Measurements from ENCODE around the gene TMOD4. TPM values are rescaled to one million over a fixed set of nuclear protein-coding genes. Genes with fewer than 3 reads are reported as not detected.
"Not testable (repeated sequence)": the region's sequence is repeated elsewhere in the genome, so short reads cannot be mapped to it uniquely, and the experiment has no call there.

The TMOD4 gene
- total and polyA plus RNA-seq, 2 experiments from 2014 or later: 1.3 TPM; not detected in 1

- H3K27ac Mint-ChIP-seq; H3K4me1 Mint-ChIP-seq; H3F3A ChIP-seq (replicated peaks; ENCODE audit: low read depth); H4K20me1 ChIP-seq (replicated peaks; ENCODE audit: insufficient read depth); H3K27me3 Mint-ChIP-seq (ENCODE audit: insufficient read depth, low read depth, poor library complexity); H2AFZ ChIP-seq; DNase-seq (ENCODE audit: low spot score); H3K4me1 ChIP-seq (ENCODE audit: insufficient read depth); H3K27me3 ChIP-seq (ENCODE audit: insufficient read depth); H3K9me2 ChIP-seq (ENCODE audit: insufficient read depth); H3K27ac ChIP-seq (ENCODE audit: low read depth); H3K9me3 Mint-ChIP-seq; ATAC-seq: not testable (repeated sequence)
- H3K36me3 Mint-ChIP-seq (ENCODE audit: low read depth): peaks cover 24% of the 10 kb centered on the region
- Histone ChIP-seq H3K36me3 (ENCODE audit: insufficient read depth) (peaks cover 22% of the 10 kb centered on the region), H3K4me2 (peak overlapping the region; percentile 87), H3K4me3 (peak overlapping the region; percentile 74), H3K79me2 (replicated peaks; ENCODE audit: insufficient read depth) (peaks cover 39% of the 10 kb centered on the region)
- peak overlapping the region; percentile 99 for H3K4me3 Mint-ChIP-seq
These were observed 12.9 kb upstream of the TMOD4 start for GRCh38 chr1:151188667-151189066.

- Histone ChIP-seq H3K79me2 (replicated peaks; ENCODE audit: insufficient read depth) (peaks cover 39% of the 10 kb centered on the region), H3K9me2 (ENCODE audit: insufficient read depth) (no peaks in the 10 kb centered on the region), H3K36me3 (ENCODE audit: insufficient read depth) (peaks cover 35% of the 10 kb centered on the region), H3K4me2 (no peak overlapping the region), H2AFZ (no peak overlapping the region), H3K27ac (ENCODE audit: low read depth) (no peak overlapping the region), H3K4me3 (no peak overlapping the region), H3F3A (replicated peaks; ENCODE audit: low read depth) (0 out of 2 replicates have a peak, but pooled peaks cover 16% of the 10 kb centered on the region), H3K4me1 (ENCODE audit: insufficient read depth) (peaks cover 3% of the 10 kb centered on the region; the same call in 1 of the 2 replicates), H4K20me1 (replicated peaks; ENCODE audit: insufficient read depth) (peaks cover 7% of the 10 kb centered on the region), H3K27me3 (ENCODE audit: insufficient read depth) (no peaks in the 10 kb centered on the region)
- no peak overlapping the region for H3K4me3 Mint-ChIP-seq
- H3K9me3 Mint-ChIP-seq: no peaks in the 10 kb centered on the region
- no peak for TF ChIP-seq ZNF114 (CRISPR knock-in tag; IDR thresholded peaks at IDR 0.05)
- TF ChIP-seq EZH2phosphoT487 (IDR thresholded peaks at IDR 0.05; ENCODE audit: unreplicated experiment): no peak
- TF ChIP-seq CTCF (conservative IDR thresholded peaks at IDR 0.05; ENCODE audit: low read depth in 2 of 2): no peak
- no peak for TF ChIP-seq POLR2AphosphoS5 (IDR thresholded peaks at IDR 0.05; ENCODE audit: low read depth)
- H3K27ac Mint-ChIP-seq: no peak overlapping the region
- H3K27me3 Mint-ChIP-seq (ENCODE audit: insufficient read depth, low read depth, poor library complexity): peaks cover 4% of the 10 kb centered on the region
- peaks cover 37% of the 10 kb centered on the region for H3K36me3 Mint-ChIP-seq (ENCODE audit: low read depth)
- no peak for DNase-seq (ENCODE audit: low spot score)
- H3K4me1 Mint-ChIP-seq: peaks cover 9% of the 10 kb centered on the region; the same call in 2 of the 3 replicates
- no peak for ATAC-seq
These were observed 11.4 kb upstream of the TMOD4 start for GRCh38 chr1:151187205-151187604.

GRCh38 chr1:151184211-151184610 is 8.4 kb upstream of the TMOD4 start:
- peaks cover 3% of the 10 kb centered on the region; the same call in 1 of the 2 replicates for H3K4me1 ChIP-seq (ENCODE audit: insufficient read depth)
- Mint-ChIP-seq H3K36me3 (ENCODE audit: low read depth) (peaks cover 64% of the 10 kb centered on the region), H3K27me3 (ENCODE audit: insufficient read depth, low read depth, poor library complexity) (peaks cover 2% of the 10 kb centered on the region), H3K4me3 (no peak overlapping the region), H3K27ac (no peak overlapping the region), H3K4me1 (peaks cover 7% of the 10 kb centered on the region; the same call in 2 of the 3 replicates), H3K9me3 (no peaks in the 10 kb centered on the region)
- ATAC-seq: no peak
- 0 out of 2 replicates have a peak, but pooled peaks cover 10% of the 10 kb centered on the region for H3F3A ChIP-seq (replicated peaks; ENCODE audit: low read depth)
- no peak overlapping the region for H3K4me3 ChIP-seq
- DNase-seq (ENCODE audit: low spot score): no peak
- peaks cover 32% of the 10 kb centered on the region for H3K79me2 ChIP-seq (replicated peaks; ENCODE audit: insufficient read depth)
- H3K9me2 ChIP-seq (ENCODE audit: insufficient read depth): no peaks in the 10 kb centered on the region
- peaks cover 7% of the 10 kb centered on the region for H4K20me1 ChIP-seq (replicated peaks; ENCODE audit: insufficient read depth)
- no peak overlapping the region for H3K4me2 ChIP-seq
- H3K27me3 ChIP-seq (ENCODE audit: insufficient read depth): no peaks in the 10 kb centered on the region
- peaks cover 35% of the 10 kb centered on the region for H3K36me3 ChIP-seq (ENCODE audit: insufficient read depth)
- no peak overlapping the region for H2AFZ ChIP-seq
- no peak overlapping the region for H3K27ac ChIP-seq (ENCODE audit: low read depth)
- no peak for TF ChIP-seq POLR2AphosphoS5 (IDR thresholded peaks at IDR 0.05; ENCODE audit: low read depth)
- no peak for TF ChIP-seq JUNB (IDR thresholded peaks at IDR 0.05; ENCODE audit: unreplicated experiment)
- TF ChIP-seq ZNF114 (CRISPR knock-in tag; IDR thresholded peaks at IDR 0.05): no peak
- no peak for TF ChIP-seq EZH2phosphoT487 (IDR thresholded peaks at IDR 0.05; ENCODE audit: unreplicated experiment)
- TF ChIP-seq ZNF462 (CRISPR knock-in tag; IDR thresholded peaks at IDR 0.05): no peak
- no peak for TF ChIP-seq NANOG (IDR thresholded peaks at IDR 0.05; ENCODE audit: borderline replicate concordance)
- TF ChIP-seq EZH2 (IDR thresholded peaks at IDR 0.05; ENCODE audit: low read depth, unreplicated experiment): no peak
